CD14-positive monocyte (primary cell): ENCODE data around the gene TEX51. TPM values are rescaled to one million over a fixed set of nuclear protein-coding genes. Genes with fewer than 3 reads are reported as not detected.

Experiments used
- DNase-seq, 3 donors: peaks; one replicate each; pipeline ENCODE4 v3.0.0-alpha.2; 2011 to 2022
- H2AFZ ChIP-seq: 2 replicates; pipeline ENCODE4 v1.6.0; 2012; ENCODE audit warnings: mild to moderate bottlenecking, low read depth, low read length, inconsistent platforms; ENCODE audit not compliant: insufficient read depth, poor library complexity, severe bottlenecking
- H3K27ac ChIP-seq, 2 donors: 1 replicate in 1 of 2; 2 replicates in 1 of 2; pipeline ENCODE4 v1.5.1; 2012 to 2013; ENCODE audit warnings: low read length in 2 of 2, control low read depth in 1 of 2, inconsistent platforms in 1 of 2, low read depth in 1 of 2, mild to moderate bottlenecking in 1 of 2
- H3K27me3 ChIP-seq, 2 donors: one replicate each; pipeline versions ENCODE4 v1.6.0 to v1.6.1; 2011 to 2013; ENCODE audit warnings: low read length in 2 of 2; ENCODE audit not compliant: control insufficient read depth in 2 of 2, insufficient read depth in 2 of 2
- H3K36me3 ChIP-seq, 2 donors: replicated peaks in 1 of 2; 1 replicate in 1 of 2; 2 replicates in 1 of 2; pipeline versions ENCODE4 v1.5.1 to v1.6.1; 2012 to 2013; ENCODE audit warnings: low read length in 2 of 2, control low read depth in 1 of 2, inconsistent platforms in 1 of 2, mild to moderate bottlenecking in 1 of 2; ENCODE audit not compliant: insufficient read depth in 2 of 2, control insufficient read depth in 1 of 2
- H3K4me1 ChIP-seq, 2 donors: 1 replicate in 1 of 2; 2 replicates in 1 of 2; pipeline versions ENCODE4 v1.5.1 to v1.6.1; 2012 to 2013; ENCODE audit warnings: low read length in 2 of 2, control low read depth in 1 of 2, inconsistent platforms in 1 of 2, mild to moderate bottlenecking in 1 of 2, moderate library complexity in 1 of 2; ENCODE audit not compliant: insufficient read depth in 2 of 2, control insufficient read depth in 1 of 2
- H3K4me2 ChIP-seq: replicated peaks from 2 replicates; pipeline ENCODE3; 2012; ENCODE audit warnings: low read length, moderate library complexity, mild to moderate bottlenecking; ENCODE audit not compliant: poor library complexity, severe bottlenecking; ENCODE audit errors: extremely low read depth
- H3K4me3 ChIP-seq, 3 experiments: fragments of 200-600 bp in 1 of 3; sonication (generic) in 1 of 3; replicated peaks in 1 of 3; 1 replicate in 2 of 3; 2 replicates in 1 of 3; pipeline ENCODE4 v1.5.1; 2011 to 2013; ENCODE audit warnings: low read length in 3 of 3, mild to moderate bottlenecking in 3 of 3, control low read depth in 2 of 3, low read depth in 2 of 3, inconsistent platforms in 1 of 3, moderate library complexity in 1 of 3
- H3K79me2 ChIP-seq: 2 replicates; pipeline ENCODE4 v1.6.0; 2012; ENCODE audit warnings: mild to moderate bottlenecking, control low read depth, inconsistent platforms, low read length, moderate library complexity; ENCODE audit not compliant: insufficient read depth
- H3K9ac ChIP-seq: 2 replicates; pipeline ENCODE4 v1.6.0; 2017; ENCODE audit warnings: low read length, mild to moderate bottlenecking; ENCODE audit not compliant: insufficient read depth, poor library complexity, severe bottlenecking
- H3K9me3 ChIP-seq, 2 donors: replicated peaks in 1 of 2; 1 replicate in 1 of 2; 2 replicates in 1 of 2; pipeline versions ENCODE4 v1.5.1 to v1.6.1; 2012 to 2013; ENCODE audit warnings: low read length in 2 of 2, control low read depth in 1 of 2; ENCODE audit not compliant: control insufficient read depth in 1 of 2, insufficient read depth in 1 of 2
- H4K20me1 ChIP-seq: 2 replicates; pipeline ENCODE4 v1.6.0; 2012; ENCODE audit warnings: mild to moderate bottlenecking, low read length, control low read depth, moderate library complexity; ENCODE audit not compliant: insufficient read depth
- H3K27ac Mint-ChIP-seq, 7 donors: one replicate each; pipeline ENCODE4 v1.8.0; 2020; ENCODE audit warnings: mild to moderate bottlenecking in 7 of 7, mixed read lengths in 7 of 7, moderate library complexity in 6 of 7, inconsistent platforms in 2 of 7
- H3K27me3 Mint-ChIP-seq, 3 donors: one replicate each; pipeline ENCODE4 v1.8.0; 2021 to 2022; ENCODE audit warnings: low read depth in 3 of 3, mild to moderate bottlenecking in 3 of 3, mixed read lengths in 3 of 3, moderate library complexity in 3 of 3, inconsistent platforms in 1 of 3
- H3K36me3 Mint-ChIP-seq, 2 donors: one replicate each; pipeline ENCODE4 v1.8.0; 2020; ENCODE audit warnings: mixed read lengths in 2 of 2, inconsistent platforms in 1 of 2, mild to moderate bottlenecking in 1 of 2
- H3K4me1 Mint-ChIP-seq: one replicate; pipeline ENCODE4 v1.8.0; 2020; ENCODE audit warnings: mild to moderate bottlenecking, mixed read lengths
- H3K4me3 Mint-ChIP-seq, 2 donors: one replicate each; pipeline ENCODE4 v1.8.0; 2020; ENCODE audit warnings: mild to moderate bottlenecking in 2 of 2, mixed read lengths in 2 of 2, moderate library complexity in 1 of 2
- H3K9me3 Mint-ChIP-seq, 7 donors: one replicate each; pipeline ENCODE4 v1.8.0; 2020 to 2022; ENCODE audit warnings: mixed read lengths in 7 of 7, mild to moderate bottlenecking in 6 of 7, moderate library complexity in 6 of 7, inconsistent platforms in 2 of 7
- WGBS: methylation state at CpG from one replicate; pipeline ENCODE4 v1.1.5; 2013; ENCODE audit warnings: missing lambda C conversion rate; ENCODE audit not compliant: insufficient coverage; 5-methylcytosine and 5-hydroxymethylcytosine counted together
- intact Hi-C, 2 donors: fragments of 100-400 bp; cut with micrococcal nuclease; formaldehyde crosslinking; loops; one replicate each; pipeline versions ENCODE4 v1.15.0 to v1.15.1; 2023
- polyA plus RNA-seq, 3 donors: library from polyadenylated mRNA; depleted of rRNA in 1 of 3; unstranded in 2 of 3; stranded (reverse) in 1 of 3; fragments of 300-500 nt in 2 of 3; fragments of >200 nt in 1 of 3; fragmentation: Illumina TruSeq in 2 of 3; gene quantifications; 1 replicate in 2 of 3; 2 replicates in 1 of 3; pipeline ENCODE4 v1.2.3, GENCODE V29; 2012 to 2021
- TF ChIP-seq, protein P1 (sequence below): fragments of 200-600 bp; IDR thresholded peaks from one replicate; pipeline ENCODE4 v1.8.0; 2022; ENCODE audit warnings: antibody characterized with exemption, mild to moderate bottlenecking

The TEX51 gene
- polyA plus RNA-seq, 3 donors, result not detected

DNA sequence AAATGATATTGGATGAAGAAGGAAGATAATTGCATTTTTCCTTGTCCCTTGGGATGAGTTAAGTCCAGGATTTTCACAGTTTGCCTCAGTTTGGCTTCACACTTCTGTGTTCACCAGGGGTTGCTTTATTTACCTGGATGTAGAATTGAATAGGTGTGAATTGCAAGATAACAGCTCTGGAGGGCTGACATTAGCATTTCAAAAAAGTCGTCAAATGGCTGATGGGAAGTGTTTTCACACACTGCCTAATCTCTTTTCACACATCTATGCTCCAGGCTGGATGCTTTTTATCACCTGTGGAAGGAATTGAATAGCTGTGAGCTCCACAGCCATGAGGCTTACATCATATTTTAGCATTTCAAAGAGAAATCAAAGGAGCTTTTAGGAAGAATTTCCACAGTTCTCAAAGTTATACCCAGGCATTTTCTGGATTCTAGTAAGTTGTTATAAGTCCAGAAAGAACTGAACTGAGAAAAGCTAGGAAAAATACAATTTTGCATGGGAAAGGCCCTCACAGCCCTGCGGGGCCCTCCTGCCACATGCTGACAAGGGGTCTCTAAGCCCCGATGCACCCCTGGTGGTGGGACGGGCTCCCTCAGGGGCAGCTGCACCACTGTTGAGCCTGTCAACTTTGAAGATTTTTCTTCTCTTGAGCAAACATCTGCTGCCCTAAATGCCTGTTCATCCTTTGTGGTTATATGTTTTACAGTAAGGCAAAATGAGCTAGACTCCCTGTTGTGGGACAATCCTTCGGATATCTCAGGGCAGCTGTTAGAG is 43.9 kb downstream of the TEX51 start:
- no peaks in the 10 kb centered on the region for H3K4me1 ChIP-seq
- Mint-ChIP-seq H3K4me1 (peaks cover 4% of the 10 kb centered on the region), H3K9me3 (peaks cover 5 to 16% (median 11%) of the 10 kb centered on the region in 7 donors), H3K4me3 (no peak overlapping the region), H3K36me3 (no peaks in the 10 kb centered on the region), H3K27me3 (peaks cover 4 to 8% (median 5%) of the 10 kb centered on the region in 3 donors), H3K27ac (no peak overlapping the region)
- peaks cover 0 to 3% of the 10 kb centered on the region in 2 donors for H3K27me3 ChIP-seq
- no peaks in the 10 kb centered on the region for H3K79me2 ChIP-seq
- no peak overlapping the region for H3K4me2 ChIP-seq
- intact Hi-C loops, result no loop called here
- peaks cover 12 to 15% of the 10 kb centered on the region in 2 donors for H3K9me3 ChIP-seq
- H3K27ac ChIP-seq, result no peak overlapping the region
- TF ChIP-seq, protein P1, sequence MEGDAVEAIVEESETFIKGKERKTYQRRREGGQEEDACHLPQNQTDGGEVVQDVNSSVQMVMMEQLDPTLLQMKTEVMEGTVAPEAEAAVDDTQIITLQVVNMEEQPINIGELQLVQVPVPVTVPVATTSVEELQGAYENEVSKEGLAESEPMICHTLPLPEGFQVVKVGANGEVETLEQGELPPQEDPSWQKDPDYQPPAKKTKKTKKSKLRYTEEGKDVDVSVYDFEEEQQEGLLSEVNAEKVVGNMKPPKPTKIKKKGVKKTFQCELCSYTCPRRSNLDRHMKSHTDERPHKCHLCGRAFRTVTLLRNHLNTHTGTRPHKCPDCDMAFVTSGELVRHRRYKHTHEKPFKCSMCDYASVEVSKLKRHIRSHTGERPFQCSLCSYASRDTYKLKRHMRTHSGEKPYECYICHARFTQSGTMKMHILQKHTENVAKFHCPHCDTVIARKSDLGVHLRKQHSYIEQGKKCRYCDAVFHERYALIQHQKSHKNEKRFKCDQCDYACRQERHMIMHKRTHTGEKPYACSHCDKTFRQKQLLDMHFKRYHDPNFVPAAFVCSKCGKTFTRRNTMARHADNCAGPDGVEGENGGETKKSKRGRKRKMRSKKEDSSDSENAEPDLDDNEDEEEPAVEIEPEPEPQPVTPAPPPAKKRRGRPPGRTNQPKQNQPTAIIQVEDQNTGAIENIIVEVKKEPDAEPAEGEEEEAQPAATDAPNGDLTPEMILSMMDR, result no peak
- no peak overlapping the region for H2AFZ ChIP-seq
- no peak overlapping the region for H3K4me3 ChIP-seq
- no peak overlapping the region for H3K9ac ChIP-seq
- 53% methylated on average over 3 of the region's 5 CpGs for WGBS
- H4K20me1 ChIP-seq, result no peaks in the 10 kb centered on the region
- DNase-seq, result no peak
- H3K36me3 ChIP-seq, result no peaks in the 10 kb centered on the region

DNA sequence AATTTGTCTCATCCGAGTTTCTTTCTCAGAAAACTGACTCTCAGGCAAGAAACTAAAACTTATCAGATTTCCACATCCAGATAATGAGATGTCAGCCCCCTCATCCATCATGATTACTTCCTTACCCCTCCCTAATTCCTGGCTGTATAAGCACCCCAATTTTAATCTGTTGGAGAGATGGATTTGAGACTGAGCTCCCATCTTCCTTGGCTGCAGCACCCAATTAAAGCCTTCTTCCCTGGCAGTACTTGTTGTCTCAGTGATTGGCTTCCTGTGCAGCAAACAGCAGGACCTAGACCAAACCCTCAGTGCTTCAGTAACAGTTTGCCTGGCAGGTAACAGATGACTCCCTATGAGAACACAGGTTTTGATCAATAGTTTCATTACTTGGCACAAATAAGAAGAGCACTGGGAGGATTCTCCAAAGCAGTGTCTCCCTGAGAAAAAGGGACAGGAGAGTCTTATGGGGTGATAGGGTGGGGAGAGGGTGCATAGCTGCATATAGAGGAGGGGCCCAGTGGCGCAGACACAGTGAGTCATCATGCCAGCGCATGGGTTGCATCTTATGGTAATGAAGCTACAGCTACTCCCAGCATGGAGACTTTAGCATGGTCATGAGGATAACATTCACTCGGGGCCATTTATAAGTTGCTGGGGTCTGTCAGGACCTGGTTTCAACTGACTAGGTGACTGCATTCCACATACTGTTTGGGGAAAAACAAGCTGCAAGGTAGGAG is 45.1 kb downstream of the TEX51 start:
- H3K27ac Mint-ChIP-seq, result no peak overlapping the region
- H3K9me3 Mint-ChIP-seq, result peaks cover 5 to 16% (median 11%) of the 10 kb centered on the region in 7 donors
- peaks cover 4% of the 10 kb centered on the region for H3K4me1 Mint-ChIP-seq
- H3K27ac ChIP-seq, result no peak overlapping the region
- H3K79me2 ChIP-seq, result no peaks in the 10 kb centered on the region
- no peaks in the 10 kb centered on the region for H3K27me3 ChIP-seq
- H3K4me3 Mint-ChIP-seq, result no peak overlapping the region
- H3K27me3 Mint-ChIP-seq, result peaks cover 4 to 10% (median 5%) of the 10 kb centered on the region in 3 donors
- no peaks in the 10 kb centered on the region for H4K20me1 ChIP-seq
- TF ChIP-seq, protein P1, result no peak
- intact Hi-C loops, result no loop called here
- peaks cover 12 to 15% of the 10 kb centered on the region in 2 donors for H3K9me3 ChIP-seq
- H3K4me2 ChIP-seq, result no peak overlapping the region
- no peaks in the 10 kb centered on the region for H3K36me3 Mint-ChIP-seq
- no peak overlapping the region for H3K9ac ChIP-seq
- 100% methylated on average over 2 of the region's 4 CpGs for WGBS
- H3K4me1 ChIP-seq, result no peaks in the 10 kb centered on the region
- H3K4me3 ChIP-seq, result no peak overlapping the region
- no peak for DNase-seq
- H2AFZ ChIP-seq, result no peak overlapping the region
- H3K36me3 ChIP-seq, result no peaks in the 10 kb centered on the region
